ENCODE measurements around the gene AFMID.

AFMID gene

GRCh38 chr17:78144147-78144719 lies 42.9 kb upstream of the AFMID start:
- H3K36me3 ChIP-seq (ENCODE audit: control insufficient read depth, insufficient read depth, low read length): no peaks in the 10 kb centered on the region
- H3K27me3 ChIP-seq (ENCODE audit: control insufficient read depth, insufficient read depth, low read length): no peaks in the 10 kb centered on the region
- no peak overlapping the region for H3K9ac ChIP-seq (ENCODE audit: low read length)
- H3K4me1 ChIP-seq (ENCODE audit: control insufficient read depth, insufficient read depth, low read length): peaks cover 9% of the 10 kb centered on the region
- H3K27ac ChIP-seq (ENCODE audit: low read depth, low read length): no peak overlapping the region
- H3K9me3 ChIP-seq (ENCODE audit: control insufficient read depth, insufficient read depth, low read depth, low read length): no peaks in the 10 kb centered on the region
- H3K4me3 ChIP-seq (ENCODE audit: low read depth, low read length): no peak overlapping the region

GRCh38 chr17:78144736-78145641 lies 42.2 kb upstream of the AFMID start:
- Histone ChIP-seq H3K27ac (ENCODE audit: low read depth, low read length) (no peak overlapping the region), H3K27me3 (ENCODE audit: control insufficient read depth, insufficient read depth, low read length) (no peaks in the 10 kb centered on the region), H3K9ac (ENCODE audit: low read length) (no peak overlapping the region), H3K4me3 (ENCODE audit: low read depth, low read length) (no peak overlapping the region), H3K36me3 (ENCODE audit: control insufficient read depth, insufficient read depth, low read length) (no peaks in the 10 kb centered on the region), H3K9me3 (ENCODE audit: control insufficient read depth, insufficient read depth, low read depth, low read length) (no peaks in the 10 kb centered on the region), H3K4me1 (ENCODE audit: control insufficient read depth, insufficient read depth, low read length) (peaks cover 6% of the 10 kb centered on the region)

GRCh38 chr17:78146471-78146869 lies 40.7 kb upstream of the AFMID start:
- no peaks in the 10 kb centered on the region for H3K9me3 ChIP-seq (ENCODE audit: control insufficient read depth, insufficient read depth, low read depth, low read length)
- no peak overlapping the region for H3K9ac ChIP-seq (ENCODE audit: low read length)
- H3K4me1 ChIP-seq (ENCODE audit: control insufficient read depth, insufficient read depth, low read length): peaks cover 5% of the 10 kb centered on the region
- H3K36me3 ChIP-seq (ENCODE audit: control insufficient read depth, insufficient read depth, low read length): no peaks in the 10 kb centered on the region
- no peak overlapping the region for H3K4me3 ChIP-seq (ENCODE audit: low read depth, low read length)
- no peak overlapping the region for H3K27ac ChIP-seq (ENCODE audit: low read depth, low read length)
- H3K27me3 ChIP-seq (ENCODE audit: control insufficient read depth, insufficient read depth, low read length): no peaks in the 10 kb centered on the region

- Histone ChIP-seq H3K4me3 (ENCODE audit: low read depth, low read length) (no peak overlapping the region), H3K27ac (ENCODE audit: low read depth, low read length) (no peak overlapping the region), H3K36me3 (ENCODE audit: control insufficient read depth, insufficient read depth, low read length) (no peaks in the 10 kb centered on the region), H3K9ac (ENCODE audit: low read length) (no peak overlapping the region), H3K9me3 (ENCODE audit: control insufficient read depth, insufficient read depth, low read depth, low read length) (no peaks in the 10 kb centered on the region), H3K4me1 (ENCODE audit: control insufficient read depth, insufficient read depth, low read length) (peaks cover 6% of the 10 kb centered on the region), H3K27me3 (ENCODE audit: control insufficient read depth, insufficient read depth, low read length) (no peaks in the 10 kb centered on the region)
Measured at GRCh38 chr17:78146881-78147280, 40.3 kb upstream of the AFMID start.

- Histone ChIP-seq H3K4me1 (ENCODE audit: control insufficient read depth, insufficient read depth, low read length) (peaks cover 6% of the 10 kb centered on the region), H3K36me3 (ENCODE audit: control insufficient read depth, insufficient read depth, low read length) (no peaks in the 10 kb centered on the region), H3K27me3 (ENCODE audit: control insufficient read depth, insufficient read depth, low read length) (no peaks in the 10 kb centered on the region), H3K9me3 (ENCODE audit: control insufficient read depth, insufficient read depth, low read depth, low read length) (no peaks in the 10 kb centered on the region), H3K4me3 (ENCODE audit: low read depth, low read length) (no peak overlapping the region), H3K9ac (ENCODE audit: low read length) (no peak overlapping the region), H3K27ac (ENCODE audit: low read depth, low read length) (no peak overlapping the region)
Measured at GRCh38 chr17:78147315-78147998, 39.7 kb upstream of the AFMID start.

- peaks cover 6% of the 10 kb centered on the region for H3K4me1 ChIP-seq (ENCODE audit: control insufficient read depth, insufficient read depth, low read length)
Measured at GRCh38 chr17:78148286-78149016, 38.7 kb upstream of the AFMID start.

GRCh38 chr17:78151514-78152008 lies 35.6 kb upstream of the AFMID start:
- Histone ChIP-seq H3K27me3 (ENCODE audit: control insufficient read depth, insufficient read depth, low read length) (no peaks in the 10 kb centered on the region), H3K9ac (ENCODE audit: low read length) (no peak overlapping the region), H3K27ac (ENCODE audit: low read depth, low read length) (no peak overlapping the region), H3K4me1 (ENCODE audit: control insufficient read depth, insufficient read depth, low read length) (peaks cover 6% of the 10 kb centered on the region), H3K9me3 (ENCODE audit: control insufficient read depth, insufficient read depth, low read depth, low read length) (no peaks in the 10 kb centered on the region), H3K36me3 (ENCODE audit: control insufficient read depth, insufficient read depth, low read length) (no peaks in the 10 kb centered on the region), H3K4me3 (ENCODE audit: low read depth, low read length) (no peak overlapping the region)

More at GRCh38 chr17:78148286-78149016, 38.7 kb upstream of the AFMID start:
- Histone ChIP-seq H3K27me3 (ENCODE audit: control insufficient read depth, insufficient read depth, low read length) (no peaks in the 10 kb centered on the region), H3K27ac (ENCODE audit: low read depth, low read length) (no peak overlapping the region), H3K4me3 (ENCODE audit: low read depth, low read length) (no peak overlapping the region), H3K9me3 (ENCODE audit: control insufficient read depth, insufficient read depth, low read depth, low read length) (no peaks in the 10 kb centered on the region), H3K36me3 (ENCODE audit: control insufficient read depth, insufficient read depth, low read length) (no peaks in the 10 kb centered on the region), H3K9ac (ENCODE audit: low read length) (no peak overlapping the region)

GRCh38 chr17:78154903-78155811 lies 32.0 kb upstream of the AFMID start:
- no peaks in the 10 kb centered on the region for H3K36me3 ChIP-seq (ENCODE audit: control insufficient read depth, insufficient read depth, low read length)
- H3K9me3 ChIP-seq (ENCODE audit: control insufficient read depth, insufficient read depth, low read depth, low read length): no peaks in the 10 kb centered on the region
- no peaks in the 10 kb centered on the region for H3K27me3 ChIP-seq (ENCODE audit: control insufficient read depth, insufficient read depth, low read length)
- H3K4me3 ChIP-seq (ENCODE audit: low read depth, low read length): no peak overlapping the region
- H3K27ac ChIP-seq (ENCODE audit: low read depth, low read length): no peak overlapping the region
- H3K9ac ChIP-seq (ENCODE audit: low read length): no peak overlapping the region
- H3K4me1 ChIP-seq (ENCODE audit: control insufficient read depth, insufficient read depth, low read length): peaks cover 6% of the 10 kb centered on the region; the same call in 1 of the 2 replicates

GRCh38 chr17:78159575-78160158 lies 27.5 kb upstream of the AFMID start:
- Histone ChIP-seq H3K9ac (ENCODE audit: low read length) (no peak overlapping the region), H3K27ac (ENCODE audit: low read depth, low read length) (no peak overlapping the region), H3K4me1 (ENCODE audit: control insufficient read depth, insufficient read depth, low read length) (no peaks in the 10 kb centered on the region), H3K4me3 (ENCODE audit: low read depth, low read length) (no peak overlapping the region), H3K27me3 (ENCODE audit: control insufficient read depth, insufficient read depth, low read length) (no peaks in the 10 kb centered on the region), H3K9me3 (ENCODE audit: control insufficient read depth, insufficient read depth, low read depth, low read length) (no peaks in the 10 kb centered on the region), H3K36me3 (ENCODE audit: control insufficient read depth, insufficient read depth, low read length) (no peaks in the 10 kb centered on the region)
